ENCODE data around the gene TMEM9.

TMEM9 gene

DNA sequence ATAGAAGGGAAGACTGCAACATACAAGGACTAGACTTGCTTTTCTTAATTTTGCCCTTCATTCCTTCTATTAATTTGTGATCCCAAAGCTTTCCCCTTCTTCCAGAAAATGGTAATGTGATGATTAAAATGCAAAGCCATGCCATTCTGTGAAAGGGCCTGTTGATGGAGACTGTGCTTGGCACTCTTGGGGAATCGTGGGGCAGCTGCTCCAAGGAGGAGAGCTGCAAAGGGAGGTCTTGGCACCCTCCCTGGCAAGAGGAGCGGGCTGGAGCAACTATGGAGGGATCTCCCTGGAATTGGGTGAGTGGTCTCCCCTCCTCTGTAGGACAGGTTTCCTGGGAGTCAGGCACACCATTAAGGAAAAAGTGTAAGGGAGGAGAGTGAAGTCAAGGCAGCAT, 58.7 kb downstream of the TMEM9 start:
- intact Hi-C loops (cut with DNase I): no loop called here
- peak in 29 of 42 donors; percentile 17 to 69 (median 39) for DNase-seq

DNA sequence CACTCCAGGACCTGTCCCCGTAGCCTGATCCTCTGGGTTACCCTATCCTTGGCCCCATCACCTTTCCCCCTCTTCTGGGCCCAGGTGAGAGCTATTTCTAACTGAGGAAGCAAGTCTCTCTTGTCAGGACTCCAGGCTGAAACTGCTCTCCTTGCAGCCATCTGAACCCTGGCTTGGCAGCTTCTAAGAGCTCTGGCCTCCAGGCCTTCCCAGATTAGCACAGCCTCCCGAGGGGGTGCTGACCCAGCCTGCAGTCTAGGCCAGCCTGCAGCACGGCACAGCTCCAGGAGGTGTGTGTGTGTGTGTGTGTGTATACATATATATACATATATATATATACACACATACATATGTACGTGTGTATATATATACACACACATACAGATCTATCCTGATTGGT, 59.4 kb downstream of the TMEM9 start:
- peak in 2 of 42 donors; percentile 8 to 10 for DNase-seq
- intact Hi-C loops (cut with DNase I): no loop called here

- DNase-seq: no peak
- intact Hi-C loops (cut with DNase I): no loop called here
Measured at GRCh38 chr1:201093962-201094361, 60.3 kb downstream of the TMEM9 start.

- no peak for DNase-seq
- intact Hi-C loops (cut with DNase I): no loop called here
Measured at GRCh38 chr1:201093561-201093960, 60.7 kb downstream of the TMEM9 start.

GRCh38 chr1:201092738-201093137, 61.5 kb downstream of the TMEM9 start:
- DNase-seq: no peak
- intact Hi-C loops (cut with DNase I): no loop called here

DNA sequence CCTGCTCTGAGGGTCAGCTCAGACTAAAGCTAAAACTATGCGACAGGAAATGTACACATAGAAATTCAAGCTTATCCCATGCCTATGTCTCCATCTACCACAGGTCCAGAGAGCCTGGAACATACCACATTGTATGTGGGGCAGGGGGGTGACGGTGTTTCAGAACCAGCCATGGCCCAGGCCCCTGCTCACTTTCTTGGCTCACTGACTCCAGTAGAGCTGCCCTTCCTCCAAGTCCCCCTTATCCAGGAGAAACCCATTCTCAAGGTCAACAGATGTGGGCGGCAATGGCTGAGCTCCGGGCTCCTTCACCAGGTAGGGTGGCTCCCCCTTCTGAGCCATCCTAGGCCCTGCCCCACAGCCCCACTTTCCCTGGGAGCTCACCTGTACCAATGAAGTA, 63.0 kb downstream of the TMEM9 start:
- no peak for DNase-seq
- intact Hi-C loops (cut with DNase I): no loop called here

- intact Hi-C loops (cut with DNase I): no loop called here
- DNase-seq: no peak
Measured at GRCh38 chr1:201090541-201090940, 63.7 kb downstream of the TMEM9 start.

- intact Hi-C loops (cut with DNase I): no loop called here
- DNase-seq: no peak
Measured at GRCh38 chr1:201089596-201089995, 64.7 kb downstream of the TMEM9 start.

DNA sequence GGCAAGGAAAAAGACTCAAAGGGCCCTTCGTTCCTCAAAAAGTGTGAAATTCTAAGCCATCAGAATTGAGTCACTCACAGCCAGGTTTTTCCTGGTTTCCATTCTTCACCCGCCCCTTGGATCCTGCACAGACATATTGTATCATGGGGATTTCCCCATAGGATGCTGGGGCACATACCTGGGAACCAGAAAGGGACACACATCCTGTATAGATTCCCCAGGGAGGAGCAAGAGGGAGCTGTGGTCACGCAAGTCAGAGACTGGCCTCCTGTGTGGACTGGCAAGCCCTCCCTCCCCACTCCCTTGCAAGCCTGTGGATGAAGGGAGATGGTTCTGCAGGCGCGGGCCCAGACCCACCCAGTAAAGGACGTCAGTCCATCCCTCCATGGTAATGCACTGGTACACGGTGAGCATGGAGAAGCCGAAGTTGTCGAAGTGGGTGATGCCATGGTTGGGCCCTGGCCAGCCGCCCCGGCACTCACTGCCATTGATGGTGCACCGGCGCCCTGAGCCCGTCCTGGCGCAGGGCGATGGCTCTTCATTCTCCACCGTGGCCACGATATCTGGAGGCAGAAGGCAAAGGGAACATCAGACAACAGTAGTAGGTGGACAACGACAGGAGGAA, 65.3 kb downstream of the TMEM9 start:
- DNase-seq: no peak
- intact Hi-C loops (cut with DNase I): no loop called here

DNA sequence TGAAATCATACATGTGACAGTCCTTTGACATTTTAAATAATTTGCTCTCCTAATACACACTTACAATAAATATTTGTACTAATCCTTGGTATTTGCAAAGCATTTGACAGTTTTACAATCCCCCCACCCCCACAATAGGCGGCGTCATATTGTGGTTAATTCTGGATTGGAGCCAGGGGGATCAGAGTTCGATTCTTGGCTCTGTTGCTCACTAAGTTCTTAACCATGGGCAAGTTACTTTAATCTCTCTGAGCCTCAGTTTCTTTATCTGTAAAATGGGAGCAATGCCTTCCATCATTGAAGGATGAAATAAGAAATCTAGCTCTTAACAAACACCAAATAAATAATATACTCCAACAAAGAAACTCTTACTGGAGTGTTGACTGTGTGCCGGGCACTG, 65.9 kb downstream of the TMEM9 start:
- DNase-seq: no peak
- intact Hi-C loops (cut with DNase I): no loop called here

DNA sequence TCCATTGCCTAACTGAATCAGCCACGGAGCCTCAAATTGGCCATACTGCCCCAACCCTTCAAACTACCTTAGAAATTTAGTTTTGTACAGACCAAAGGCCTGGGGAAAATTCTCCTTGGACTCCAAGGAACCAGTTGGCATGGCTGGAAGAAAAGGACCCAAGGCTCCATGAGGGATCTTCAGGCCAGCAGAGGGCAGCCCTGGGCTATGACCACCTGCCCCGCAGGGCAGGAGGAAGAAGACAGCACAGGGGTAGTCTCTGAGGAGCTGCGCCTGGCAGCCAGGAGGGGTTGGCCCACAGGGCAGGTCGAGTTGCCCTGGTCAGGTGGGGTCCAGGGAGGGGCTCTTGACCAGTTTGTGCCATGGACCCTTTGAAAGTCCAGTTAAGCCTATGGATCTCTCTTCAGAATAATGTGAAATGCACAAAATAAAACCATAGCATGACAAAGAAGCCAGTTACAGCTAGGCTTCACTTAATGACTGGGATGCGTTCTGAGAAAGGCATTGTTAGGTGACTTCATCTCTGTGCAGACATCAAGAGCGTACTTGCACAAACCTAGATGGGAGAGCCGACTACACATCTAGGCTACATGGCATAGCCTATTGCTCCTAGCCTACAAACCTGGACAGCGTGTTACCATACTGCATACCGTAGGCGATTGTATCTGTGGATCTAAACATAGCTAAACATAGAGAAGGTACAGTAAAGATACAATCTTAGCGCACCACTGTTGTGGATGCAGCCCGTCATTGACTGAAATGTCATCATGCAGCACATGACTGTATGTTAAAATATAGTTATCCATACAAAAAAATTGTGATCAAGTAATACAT, 68.2 kb downstream of the TMEM9 start:
- intact Hi-C loops (cut with DNase I): no loop called here
- DNase-seq: peak in 41 of 42 donors; percentile 26 to 85 (median 61)
